Muscle of leg (tissue), 11 donors: ENCODE measurements around the gene CHADL. TPM values are rescaled to one million over a fixed set of nuclear protein-coding genes. Genes with fewer than 3 reads are reported as not detected.

Experiments
- DNase-seq: peaks from one replicate; pipeline ENCODE4 v3.0.0; 2013
- H3K27ac ChIP-seq: one replicate; pipeline ENCODE4 v1.5.1; 2013; ENCODE audit warnings: mild to moderate bottlenecking, low read length, control low read depth
- H3K27me3 ChIP-seq: one replicate; pipeline ENCODE4 v1.6.1; 2013; ENCODE audit warnings: low read length; ENCODE audit not compliant: control insufficient read depth, insufficient read depth
- H3K36me3 ChIP-seq: one replicate; pipeline ENCODE4 v1.6.1; 2013; ENCODE audit warnings: low read length; ENCODE audit not compliant: control insufficient read depth, insufficient read depth
- H3K4me1 ChIP-seq: one replicate; pipeline ENCODE4 v1.6.1; 2013; ENCODE audit warnings: low read length; ENCODE audit not compliant: control insufficient read depth, insufficient read depth
- H3K4me3 ChIP-seq: one replicate; pipeline ENCODE4 v1.5.1; 2013; ENCODE audit warnings: low read length, control low read depth
- H3K9me3 ChIP-seq: replicated peaks from 2 replicates; pipeline ENCODE4 v1.6.1; 2013; ENCODE audit warnings: low read depth, low read length; ENCODE audit not compliant: control insufficient read depth
- WGBS: methylation state at CpG from one replicate; pipeline ENCODE4 v1.1.5; 2013; ENCODE audit warnings: missing lambda C conversion rate; ENCODE audit not compliant: insufficient coverage; 5-methylcytosine and 5-hydroxymethylcytosine counted together
- polyA plus RNA-seq, 8 donors: library from polyadenylated mRNA; unstranded; fragments of 120-200 nt; gene quantifications; one replicate each; pipeline versions ENCODE4 v1.2.1 to v1.2.3, GENCODE V29; 2013; ENCODE audit warnings: inconsistent platforms in 1 of 8, low replicate concordance in 1 of 8; ENCODE audit not compliant: insufficient read length in 8 of 8, insufficient read depth in 1 of 8
- total RNA-seq: library from RNA; stranded (reverse); fragments of 120-200 nt; gene quantifications from one replicate; pipeline ENCODE4 v1.2.4, GENCODE V29; 2013

CHADL gene
- total and polyA plus RNA-seq, 9 donors, result 2.8 to 5.4 (median 4.7) TPM

DNA sequence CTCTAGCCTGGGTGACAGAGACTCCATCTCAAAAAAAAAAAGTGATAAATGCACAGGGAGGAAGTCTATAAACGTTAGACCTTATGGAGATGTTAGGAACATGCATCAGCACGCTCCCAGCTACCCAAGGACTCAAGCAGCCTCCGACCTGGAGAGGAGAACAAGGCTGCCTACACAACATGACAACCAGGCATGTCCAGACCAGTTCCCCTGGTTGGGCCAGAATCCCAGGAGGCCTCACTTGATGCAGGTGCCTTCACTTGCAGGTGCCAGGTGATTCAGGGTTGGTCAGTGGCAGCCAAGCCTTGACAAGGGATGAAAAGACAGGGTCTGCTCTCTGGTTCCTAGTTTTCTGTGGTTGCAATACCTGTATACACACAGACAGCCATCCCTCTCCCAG is 39.3 kb upstream of the CHADL start:
- DNase-seq, result no peak

DNA sequence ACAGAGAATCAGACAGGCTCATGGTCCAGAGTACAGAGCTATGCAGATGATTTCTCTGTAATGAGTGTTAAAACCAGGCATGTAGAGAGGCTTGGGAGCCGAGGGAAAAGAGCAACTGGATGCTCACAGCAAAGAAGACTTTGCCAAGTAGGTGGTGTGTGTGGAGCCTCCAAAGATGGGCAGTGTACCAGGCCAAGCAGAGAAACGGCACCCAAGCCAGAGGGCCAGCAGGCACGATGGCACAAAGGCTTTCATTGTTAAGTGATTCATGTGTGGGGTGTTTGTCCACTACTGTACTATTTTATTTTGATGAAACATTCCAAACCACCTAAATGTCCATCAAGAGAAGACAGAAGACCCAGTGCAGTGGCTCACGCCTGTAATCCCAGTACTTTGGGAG is 34.1 kb upstream of the CHADL start:
- WGBS, result 100% methylated on average over 1 of the region's 4 CpGs

More for the DNA sequence above, 39.3 kb upstream of the CHADL start:
- H3K36me3 ChIP-seq, result peaks cover 70% of the 10 kb centered on the region
- no peak overlapping the region for H3K27ac ChIP-seq
- WGBS, result 93% methylated on average over 2 of the region's 3 CpGs
- no peaks in the 10 kb centered on the region for H3K27me3 ChIP-seq
- H3K4me1 ChIP-seq, result peaks cover 4% of the 10 kb centered on the region
- H3K4me3 ChIP-seq, result no peak overlapping the region
- H3K9me3 ChIP-seq, result no peaks in the 10 kb centered on the region

DNA sequence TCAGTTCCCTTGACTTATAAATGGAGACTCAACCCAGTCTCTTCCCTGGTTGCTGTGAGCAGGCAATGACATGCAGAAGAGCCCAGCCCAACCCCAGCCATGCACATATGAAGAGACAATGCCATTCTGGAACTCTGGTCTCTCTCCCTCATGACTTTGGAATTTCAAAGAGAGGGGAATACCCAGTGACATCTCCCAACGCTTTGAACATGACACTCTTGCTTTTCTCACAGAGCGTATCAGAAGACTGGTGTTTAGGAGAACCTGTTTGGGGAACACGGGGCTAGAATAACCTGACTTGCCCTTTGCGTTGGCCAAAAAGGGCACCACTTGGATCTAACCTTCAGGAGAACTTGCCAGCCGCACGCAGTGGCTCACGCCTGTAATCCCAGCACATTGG is 32.4 kb upstream of the CHADL start:
- no peaks in the 10 kb centered on the region for H3K9me3 ChIP-seq
- H3K36me3 ChIP-seq, result peaks cover 74% of the 10 kb centered on the region
- H3K27ac ChIP-seq, result no peak overlapping the region
- H3K4me3 ChIP-seq, result no peak overlapping the region
- 98% methylated on average over 5 of the region's 7 CpGs for WGBS
- DNase-seq, result no peak
- H3K27me3 ChIP-seq, result no peaks in the 10 kb centered on the region
- no peaks in the 10 kb centered on the region for H3K4me1 ChIP-seq

More for the DNA sequence above, 34.1 kb upstream of the CHADL start:
- H3K9me3 ChIP-seq, result no peaks in the 10 kb centered on the region
- no peak overlapping the region for H3K4me3 ChIP-seq
- no peak overlapping the region for H3K27ac ChIP-seq
- no peaks in the 10 kb centered on the region for H3K4me1 ChIP-seq
- H3K27me3 ChIP-seq, result no peaks in the 10 kb centered on the region
- peaks cover 78% of the 10 kb centered on the region for H3K36me3 ChIP-seq
- DNase-seq, result no peak

DNA sequence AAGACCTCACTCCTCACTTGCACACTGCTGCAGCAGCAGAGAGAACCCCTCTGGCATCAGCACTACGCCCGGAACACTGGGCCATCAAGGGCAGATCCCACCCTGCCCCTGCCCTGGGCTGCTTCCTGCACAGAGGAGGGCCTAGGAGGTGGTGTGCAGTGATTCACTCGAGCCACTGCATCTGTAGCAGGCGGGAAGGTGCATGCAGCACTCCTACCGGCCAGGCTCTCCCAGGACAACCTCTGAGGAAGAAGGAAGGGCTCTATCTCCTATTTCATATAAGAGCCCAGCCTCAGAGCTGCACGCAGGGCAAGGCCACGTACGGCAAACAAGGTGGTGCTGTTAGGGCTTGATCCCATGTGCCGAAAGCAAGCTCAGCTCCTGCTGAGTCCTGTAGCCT is 31.1 kb upstream of the CHADL start:
- Histone ChIP-seq H3K27me3 (no peaks in the 10 kb centered on the region), H3K27ac (no peak overlapping the region), H3K9me3 (no peaks in the 10 kb centered on the region), H3K36me3 (peaks cover 75% of the 10 kb centered on the region), H3K4me1 (no peaks in the 10 kb centered on the region), H3K4me3 (no peak overlapping the region)
- 100% methylated on average over 3 of the region's 9 CpGs for WGBS
- no peak for DNase-seq

DNA sequence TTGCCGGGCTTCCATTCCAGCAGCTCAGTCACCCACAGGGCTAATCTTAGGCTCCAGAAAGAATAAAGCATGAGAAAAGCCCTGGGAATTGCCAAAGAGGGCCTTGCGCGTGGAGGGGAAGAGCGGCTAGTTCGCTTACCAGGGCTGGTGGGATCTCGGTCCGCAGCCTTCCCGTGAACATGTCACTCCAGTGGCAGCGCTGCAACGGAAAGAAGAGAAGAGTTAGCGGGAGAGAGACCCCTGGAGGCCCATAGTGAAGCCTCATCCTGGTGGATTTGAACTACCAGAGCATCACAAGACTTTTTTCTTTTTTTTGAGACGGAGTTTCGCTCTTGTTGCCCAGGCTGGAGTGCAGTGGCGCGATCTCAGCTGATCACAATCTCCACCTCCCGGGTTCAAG is 27.2 kb upstream of the CHADL start:
- no peaks in the 10 kb centered on the region for H3K27me3 ChIP-seq
- no peaks in the 10 kb centered on the region for H3K4me1 ChIP-seq
- H3K36me3 ChIP-seq, result peaks cover 80% of the 10 kb centered on the region
- no peak overlapping the region for H3K27ac ChIP-seq
- H3K9me3 ChIP-seq, result no peaks in the 10 kb centered on the region
- no peak for DNase-seq
- 92% methylated on average over 14 of the region's 16 CpGs for WGBS
- no peak overlapping the region for H3K4me3 ChIP-seq

DNA sequence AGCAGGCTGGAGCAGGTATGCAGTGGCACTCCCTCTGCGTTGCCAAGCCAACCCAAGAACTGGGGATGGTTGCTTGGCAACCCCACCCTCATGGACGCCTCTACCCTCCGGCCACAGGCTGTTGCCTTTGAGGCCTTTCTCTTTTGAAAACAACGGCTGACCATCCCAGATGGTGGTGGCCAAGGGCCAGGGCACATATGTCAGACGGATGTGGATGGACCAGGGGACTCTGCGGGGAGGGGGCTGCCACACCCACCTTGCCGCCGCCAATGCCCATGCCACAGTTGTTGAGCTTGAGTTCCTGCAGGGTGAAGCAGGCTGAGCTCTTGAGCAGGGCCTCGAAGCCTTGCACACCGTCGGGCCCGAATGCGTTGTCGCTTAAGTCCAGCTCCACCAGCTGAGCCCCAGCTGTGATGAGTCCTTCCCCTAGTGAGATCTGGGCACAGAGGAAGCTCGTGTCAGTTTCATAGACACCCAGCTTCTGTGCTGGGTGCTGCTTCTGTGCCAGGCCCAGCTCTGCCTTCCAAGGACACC is 23.7 kb upstream of the CHADL start:
- H3K36me3 ChIP-seq, result peaks cover 80% of the 10 kb centered on the region
- H3K27me3 ChIP-seq, result no peaks in the 10 kb centered on the region

DNA sequence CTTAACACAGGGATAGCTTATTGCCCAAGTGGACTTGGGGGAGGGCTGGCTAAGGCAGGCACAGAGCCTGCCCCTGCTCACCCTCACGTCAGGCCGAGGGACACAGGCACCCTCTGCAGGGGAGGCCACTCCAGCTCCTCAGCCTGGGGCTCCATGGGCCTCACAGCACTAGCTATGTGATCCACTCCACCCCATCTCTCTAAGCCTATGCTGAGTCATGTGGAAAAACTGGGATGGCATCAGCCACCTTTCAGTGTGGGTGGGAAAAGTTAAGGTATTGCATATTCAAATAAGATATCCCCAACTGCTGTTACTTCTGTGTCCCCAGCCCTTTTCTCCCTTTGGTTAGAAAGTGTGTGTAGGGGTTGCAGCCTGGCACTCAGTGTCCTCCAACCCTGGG is 23.0 kb upstream of the CHADL start:
- peaks cover 78% of the 10 kb centered on the region for H3K36me3 ChIP-seq
- H3K9me3 ChIP-seq, result no peaks in the 10 kb centered on the region
- no peak for DNase-seq
- no peak overlapping the region for H3K27ac ChIP-seq
- H3K27me3 ChIP-seq, result no peaks in the 10 kb centered on the region
- WGBS, result 100% methylated on average over 2 of the region's 2 CpGs
- no peak overlapping the region for H3K4me3 ChIP-seq
- no peaks in the 10 kb centered on the region for H3K4me1 ChIP-seq

More for the DNA sequence above, 23.7 kb upstream of the CHADL start:
- Histone ChIP-seq H3K4me1 (no peaks in the 10 kb centered on the region), H3K27ac (no peak overlapping the region), H3K9me3 (no peaks in the 10 kb centered on the region), H3K4me3 (no peak overlapping the region)
- no peak for DNase-seq
- WGBS, result 95% methylated on average over 15 of the region's 15 CpGs

DNA sequence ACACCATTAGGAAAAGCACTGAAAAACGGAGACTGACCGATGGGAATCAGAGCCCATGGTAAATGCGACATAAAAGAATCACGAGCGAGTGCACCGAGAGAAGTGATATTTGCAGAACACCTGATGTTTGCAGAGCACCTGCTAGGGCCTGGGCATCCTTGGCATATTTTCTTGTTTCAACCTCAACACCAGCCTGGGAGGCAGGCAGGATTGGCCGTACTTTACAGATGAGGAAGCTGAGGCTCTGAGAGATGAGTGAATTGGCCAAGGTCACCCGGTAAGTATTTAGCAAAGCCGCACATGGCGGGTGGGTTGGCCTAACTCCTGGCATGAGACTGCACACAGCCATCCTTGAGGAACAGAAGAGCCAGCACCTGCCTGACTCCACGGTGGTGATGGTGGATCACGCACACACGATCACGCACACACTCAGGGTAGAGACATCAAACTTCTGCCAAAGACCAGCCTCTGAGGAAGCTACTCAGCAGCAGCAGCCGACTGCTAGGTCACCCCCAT is 21.6 kb upstream of the CHADL start:
- Histone ChIP-seq H3K36me3 (peaks cover 78% of the 10 kb centered on the region), H3K9me3 (no peaks in the 10 kb centered on the region), H3K27ac (no peak overlapping the region), H3K27me3 (no peaks in the 10 kb centered on the region), H3K4me3 (no peak overlapping the region), H3K4me1 (peaks cover 8% of the 10 kb centered on the region)
- 96% methylated on average over 12 of the region's 15 CpGs for WGBS
- no peak for DNase-seq

DNA sequence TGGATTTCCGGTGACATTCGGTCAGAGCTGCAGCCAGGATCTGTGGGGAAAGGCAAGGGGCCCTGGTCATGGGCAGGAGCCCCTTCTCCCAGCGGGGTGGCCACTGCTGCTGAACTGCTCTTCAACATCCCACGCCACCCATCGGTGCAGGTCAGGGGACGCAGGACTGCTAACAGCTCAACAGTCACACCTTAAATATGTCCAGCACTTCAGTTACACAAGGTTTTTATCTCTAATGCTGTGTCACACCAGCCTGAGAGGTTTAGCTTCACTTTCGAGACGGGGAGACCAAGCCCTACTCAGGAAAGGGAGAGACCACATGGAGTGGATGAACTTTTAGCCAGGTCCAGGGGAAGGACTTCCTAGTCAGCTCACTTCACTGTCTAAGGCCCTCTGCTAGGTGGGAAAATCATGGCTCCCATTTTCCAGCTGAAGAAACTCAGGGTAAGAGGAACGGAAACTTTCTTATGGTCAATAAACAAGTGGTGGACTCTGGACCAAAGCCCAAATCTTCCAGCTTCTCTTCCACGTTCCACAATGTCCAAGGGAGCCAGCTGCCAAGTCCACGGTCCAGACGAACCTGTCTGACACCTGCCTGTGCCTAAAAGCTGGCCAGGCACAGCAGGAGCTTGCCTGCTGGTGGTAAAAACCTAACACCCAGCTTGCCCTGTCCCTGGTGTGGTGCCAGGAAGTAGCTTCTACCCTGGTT is 21.0 kb upstream of the CHADL start:
- no peak for DNase-seq
- Histone ChIP-seq H3K9me3 (no peaks in the 10 kb centered on the region), H3K27me3 (no peaks in the 10 kb centered on the region), H3K4me3 (no peak overlapping the region), H3K36me3 (peaks cover 81% of the 10 kb centered on the region), H3K4me1 (peaks cover 14% of the 10 kb centered on the region), H3K27ac (no peak overlapping the region)
- 88% methylated on average over 7 of the region's 12 CpGs for WGBS

DNA sequence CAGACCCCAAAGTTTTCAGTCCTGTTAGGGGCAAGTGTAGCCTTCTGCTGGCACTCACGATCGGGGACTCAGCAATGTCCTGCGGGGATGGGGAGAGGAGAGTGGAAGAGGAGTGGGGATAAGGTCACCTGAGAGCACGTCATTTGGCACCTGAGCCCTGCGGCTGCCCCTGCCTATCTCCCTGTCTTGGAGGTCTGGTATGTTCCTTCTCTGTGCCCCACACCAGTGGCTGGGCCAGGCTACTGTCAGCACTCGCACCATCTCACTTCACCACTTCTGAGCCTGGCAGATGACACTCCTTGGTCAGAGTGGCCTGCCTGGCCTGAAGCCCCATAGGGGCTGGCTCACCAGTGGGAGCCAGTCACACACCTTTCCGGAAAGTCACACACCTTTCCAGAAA is 20.1 kb upstream of the CHADL start:
- no peaks in the 10 kb centered on the region for H3K9me3 ChIP-seq
- no peaks in the 10 kb centered on the region for H3K27me3 ChIP-seq
- H3K27ac ChIP-seq, result no peak overlapping the region
- peaks cover 82% of the 10 kb centered on the region for H3K36me3 ChIP-seq
- no peak for DNase-seq
- WGBS, result 96% methylated on average over 6 of the region's 7 CpGs
- peaks cover 14% of the 10 kb centered on the region for H3K4me1 ChIP-seq
- H3K4me3 ChIP-seq, result no peak overlapping the region
